Left ventricle myocardium inferior (tissue), 1 donor: ENCODE results near the gene GRK6. TPM values are rescaled to one million over a fixed set of nuclear protein-coding genes. Genes with fewer than 3 reads are reported as not detected.
A peak's percentile ranks its signal among the peaks of the same experiment; 100 is the strongest.

ENCODE experiments used
- DNase-seq: peaks from one replicate; pipeline ENCODE4 v3.0.0-alpha.2; 2020
- H3K27ac ChIP-seq: fragments of 200-600 bp; replicated peaks from 2 replicates; pipeline ENCODE4 v1.8.0; 2021
- H3K27me3 ChIP-seq: fragments of 200-600 bp; 2 replicates; pipeline ENCODE4 v1.8.0; 2021; ENCODE audit warnings: low read depth
- H3K36me3 ChIP-seq: fragments of 200-600 bp; 2 replicates; pipeline ENCODE4 v1.8.0; 2021
- H3K4me1 ChIP-seq: fragments of 200-600 bp; 2 replicates; pipeline ENCODE4 v1.8.0; 2021
- H3K4me3 ChIP-seq: fragments of 200-600 bp; 2 replicates; pipeline ENCODE4 v1.8.0; 2021; ENCODE audit warnings: mild to moderate bottlenecking, moderate library complexity
- H3K9me3 ChIP-seq: fragments of 200-600 bp; replicated peaks from 2 replicates; pipeline ENCODE4 v1.8.0; 2021
- CTCF ChIP-seq: fragments of 200-600 bp; IDR thresholded peaks from 2 replicates; pipeline ENCODE4 v1.8.0; 2021; ENCODE audit warnings: antibody characterized with exemption, mild to moderate bottlenecking, borderline replicate concordance
- intact Hi-C: fragments of 100-400 bp; cut with micrococcal nuclease; formaldehyde crosslinking; loops from one replicate; pipeline ENCODE4 v1.11.0; 2022
- total RNA-seq: library from RNA; stranded (reverse); fragmentation: NEBNext Ultra II Directional; extraction: Animal tissue kit (Norgen Biotek cat#: 25700); gene quantifications from one replicate; pipeline ENCODE4 v1.2.1, GENCODE V29; 2021
- donor health status: DM: no; HTN: yes; CAD: no; lungs with severe emphysema.

Gene GRK6
- total RNA-seq, 1 donor from 2014 or later = 15.6 TPM

- Histone ChIP-seq H3K4me3 (no peak overlapping the region), H3K4me1 (peaks cover 47% of the 10 kb centered on the region), H3K27ac (peak overlapping the region; percentile 67), H3K36me3 (peaks cover 8% of the 10 kb centered on the region), H3K27me3 (peaks cover 59% of the 10 kb centered on the region), H3K9me3 (no peaks in the 10 kb centered on the region)
- DNase-seq = peak; percentile 92
- intact Hi-C loops = no loop called here
- no peak for TF ChIP-seq CTCF
Measured at GRCh38 chr5:177478711-177479646, 52.5 kb downstream of the GRK6 start.

GRCh38 chr5:177479774-177480173 lies 53.3 kb downstream of the GRK6 start:
- peak overlapping the region; percentile 67 for H3K27ac ChIP-seq
- peaks cover 57% of the 10 kb centered on the region for H3K27me3 ChIP-seq
- H3K36me3 ChIP-seq = peaks cover 11% of the 10 kb centered on the region
- peaks cover 41% of the 10 kb centered on the region for H3K4me1 ChIP-seq
- no peak for TF ChIP-seq CTCF
- no peak for DNase-seq
- H3K4me3 ChIP-seq = no peak overlapping the region
- intact Hi-C loops = no loop called here
- H3K9me3 ChIP-seq = no peaks in the 10 kb centered on the region

GRCh38 chr5:177482359-177482795 lies 55.9 kb downstream of the GRK6 start:
- no peak for TF ChIP-seq CTCF
- H3K27me3 ChIP-seq = peaks cover 51% of the 10 kb centered on the region
- peaks cover 32% of the 10 kb centered on the region for H3K36me3 ChIP-seq
- H3K4me1 ChIP-seq = peaks cover 28% of the 10 kb centered on the region
- DNase-seq = no peak
- H3K9me3 ChIP-seq = no peaks in the 10 kb centered on the region
- H3K4me3 ChIP-seq = no peak overlapping the region
- intact Hi-C loops = no loop called here
- no peak overlapping the region for H3K27ac ChIP-seq

- no peak for TF ChIP-seq CTCF
- Histone ChIP-seq H3K4me3 (no peak overlapping the region), H3K4me1 (peaks cover 25% of the 10 kb centered on the region), H3K27me3 (peaks cover 53% of the 10 kb centered on the region), H3K9me3 (no peaks in the 10 kb centered on the region), H3K36me3 (peaks cover 38% of the 10 kb centered on the region), H3K27ac (no peak overlapping the region)
- intact Hi-C loops = no loop called here
- DNase-seq = no peak
Measured at GRCh38 chr5:177483042-177483441, 56.6 kb downstream of the GRK6 start.

GRCh38 chr5:177483994-177484901 lies 57.8 kb downstream of the GRK6 start:
- H3K27ac ChIP-seq = no peak overlapping the region
- DNase-seq = no peak

More at GRCh38 chr5:177483994-177484901, 57.8 kb downstream of the GRK6 start:
- Histone ChIP-seq H3K9me3 (no peaks in the 10 kb centered on the region), H3K36me3 (peaks cover 50% of the 10 kb centered on the region), H3K4me1 (peaks cover 13% of the 10 kb centered on the region), H3K4me3 (no peak overlapping the region), H3K27me3 (peaks cover 59% of the 10 kb centered on the region)
- no peak for TF ChIP-seq CTCF
- intact Hi-C loops = no loop called here
